Keratinocyte (primary cell): Measurements from ENCODE around the gene CKLF. TPM values are rescaled to one million over a fixed set of nuclear protein-coding genes. Genes with fewer than 3 reads are reported as not detected.

Experiments
- DNase-seq: peaks from one replicate; pipeline ENCODE4 v3.0.0-alpha.2; 2011; ENCODE audit warnings: low read depth, missing footprints, low spot score
- FAIRE-seq: peaks from 2 replicates; lab custom pipeline; 2011; peaks lifted over from hg19 to GRCh38; lab: Jason Lieb, UNC
- H2AFZ ChIP-seq: 2 replicates; pipeline ENCODE4 v1.6.0; 2012; ENCODE audit warnings: low read length, control low read depth, inconsistent platforms; ENCODE audit not compliant: control insufficient read depth
- H3K27ac ChIP-seq: 2 replicates; pipeline ENCODE4 v1.5.1; 2011; ENCODE audit warnings: low read length; ENCODE audit not compliant: control insufficient read depth, insufficient read depth
- H3K27me3 ChIP-seq: 3 replicates; pipeline ENCODE4 v1.6.0; 2011; ENCODE audit warnings: low read length; ENCODE audit not compliant: control insufficient read depth, insufficient read depth; ENCODE audit errors: extremely low read depth
- H3K36me3 ChIP-seq, 2 experiments: 2 replicates in 1 of 2; 3 replicates in 1 of 2; pipeline ENCODE4 v1.5.1; 2011; ENCODE audit warnings: low read length in 2 of 2, mild to moderate bottlenecking in 1 of 2; ENCODE audit not compliant: control insufficient read depth in 2 of 2, insufficient read depth in 2 of 2; ENCODE audit errors: extremely low read depth in 1 of 2
- H3K4me1 ChIP-seq: 3 replicates; pipeline ENCODE4 v1.5.1; 2011; ENCODE audit warnings: low read length; ENCODE audit not compliant: control insufficient read depth, insufficient read depth; ENCODE audit errors: extremely low read depth
- H3K4me2 ChIP-seq: 3 replicates; pipeline ENCODE4 v1.6.0; 2011; ENCODE audit warnings: low read depth, low read length; ENCODE audit not compliant: control insufficient read depth, insufficient read depth; ENCODE audit errors: extremely low read depth
- H3K4me3 ChIP-seq, 3 experiments: fragments of 200-600 bp in 1 of 3; sonication (generic) in 1 of 3; 2 replicates in 2 of 3; 3 replicates in 1 of 3; pipeline ENCODE4 v1.5.1; 2011 to 2016; ENCODE audit warnings: low read length in 3 of 3, mild to moderate bottlenecking in 3 of 3, control low read depth in 2 of 3, inconsistent platforms in 1 of 3, low read depth in 1 of 3, mixed read lengths in 1 of 3, mixed run types in 1 of 3, moderate library complexity in 1 of 3; ENCODE audit not compliant: control insufficient read depth in 2 of 3, insufficient read depth in 2 of 3; ENCODE audit errors: extremely low read depth in 1 of 3
- H3K79me2 ChIP-seq: 2 replicates; pipeline ENCODE4 v1.6.0; 2012; ENCODE audit warnings: low read length; ENCODE audit not compliant: control insufficient read depth, insufficient read depth
- H3K9ac ChIP-seq: 3 replicates; pipeline ENCODE4 v1.6.0; 2011; ENCODE audit warnings: low read length; ENCODE audit not compliant: control insufficient read depth, insufficient read depth; ENCODE audit errors: extremely low read depth
- H3K9me1 ChIP-seq: 3 replicates; pipeline ENCODE4 v1.6.0; 2011; ENCODE audit warnings: low read length; ENCODE audit not compliant: control insufficient read depth, insufficient read depth; ENCODE audit errors: extremely low read depth
- H3K9me3 ChIP-seq: 2 replicates; pipeline ENCODE4 v1.5.1; 2012; ENCODE audit warnings: low read depth, low read length; ENCODE audit not compliant: control insufficient read depth
- H4K20me1 ChIP-seq: 3 replicates; pipeline ENCODE4 v1.6.0; 2011; ENCODE audit warnings: low read length; ENCODE audit not compliant: control insufficient read depth, insufficient read depth; ENCODE audit errors: extremely low read depth
- CTCF ChIP-seq, 3 experiments: IDR thresholded peaks in 1 of 3; conservative IDR thresholded peaks in 1 of 3; optimal IDR thresholded peaks in 1 of 3; 2 replicates in 2 of 3; 3 replicates in 1 of 3; pipeline versions ENCODE3 to v1.5.1; 2011; ENCODE audit warnings: low read length in 3 of 3, mild to moderate bottlenecking in 3 of 3, moderate library complexity in 2 of 3, control low read depth in 1 of 3, inconsistent platforms in 1 of 3; ENCODE audit not compliant: insufficient read depth in 2 of 3; ENCODE audit errors: extremely low read depth in 1 of 3
- EZH2 ChIP-seq: IDR thresholded peaks from one replicate; pipeline ENCODE4 v1.6.1; 2012; ENCODE audit warnings: inconsistent platforms, mild to moderate bottlenecking, low read length, moderate library complexity
- dilution Hi-C: fragments of 300-500 bp; cut with MboI; formaldehyde crosslinking; loops from one replicate; pipeline ENCODE4 v1.7.0; 2020; ENCODE audit warnings: low sequenced_read_pairs; ENCODE audit not compliant: extremely low pct_ligation_motif_present
- polyA plus RNA-seq, 5 experiments: library from polyadenylated mRNA; depleted of rRNA in 3 of 5; stranded (reverse) in 3 of 5; stranded (forward) in 1 of 5; unstranded in 1 of 5; fragments of >200 nt; gene quantifications; 1 replicate in 1 of 5; 2 replicates in 3 of 5; 3 replicates in 1 of 5; pipeline versions ENCODE4 v1.2.1 to v1.2.3, GENCODE V29; 2011 to 2012; ENCODE audit warnings: missing spikeins in 2 of 5, low read depth in 1 of 5, low replicate concordance in 1 of 5

The CKLF gene
- polyA plus RNA-seq, 1 donor (not counting 4 experiments of a cell fraction or from before 2014, with no cell fraction given) = 38.0 TPM

GRCh38 chr16:66596986-66597848, 44.8 kb downstream of the CKLF start:
- H3K27me3 ChIP-seq = no peaks in the 10 kb centered on the region
- H4K20me1 ChIP-seq = no peaks in the 10 kb centered on the region
- H3K9me3 ChIP-seq = peaks cover 2% of the 10 kb centered on the region
- no peak overlapping the region for H2AFZ ChIP-seq
- H3K9me1 ChIP-seq = no peaks in the 10 kb centered on the region
- H3K9ac ChIP-seq = no peak overlapping the region
- H3K79me2 ChIP-seq = no peaks in the 10 kb centered on the region
- TF ChIP-seq CTCF (optimal IDR thresholded peaks at IDR 0.05 in 1 of 3, IDR thresholded peaks at IDR 0.05 in 1 of 3, conservative IDR thresholded peaks at IDR 0.05 in 1 of 3; ENCODE audit: extremely low read depth in 1 of 3, insufficient read depth in 2 of 3, low read length in 3 of 3) = no peak
- no peak for TF ChIP-seq EZH2
- FAIRE-seq (no peak), DNase-seq (no peak)
- dilution Hi-C loops = no loop called here
- H3K4me3 ChIP-seq = no peak overlapping the region
- H3K4me2 ChIP-seq = no peak overlapping the region
- no peaks in the 10 kb centered on the region for H3K36me3 ChIP-seq
- no peaks in the 10 kb centered on the region for H3K4me1 ChIP-seq
- no peak overlapping the region for H3K27ac ChIP-seq

DNA sequence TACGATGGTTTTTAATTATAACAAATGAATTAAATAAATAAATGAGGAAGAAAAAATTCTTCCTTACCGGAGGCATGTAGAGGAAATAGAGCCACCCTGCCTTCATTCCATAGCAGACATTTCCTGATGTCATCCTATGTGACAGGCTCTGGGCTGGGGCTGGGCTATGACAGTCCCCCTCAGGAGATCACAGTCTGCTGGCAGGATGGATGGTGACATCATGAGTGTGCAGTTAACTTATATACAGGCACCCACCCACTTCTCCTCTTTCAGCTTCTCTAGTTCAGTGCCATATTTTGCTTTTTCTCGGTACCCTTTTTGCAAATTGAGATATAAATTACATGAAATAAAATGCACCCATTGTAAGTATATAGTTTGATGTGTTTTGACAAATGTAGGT, 45.7 kb downstream of the CKLF start:
- H3K27me3 ChIP-seq = no peaks in the 10 kb centered on the region
- TF ChIP-seq EZH2 (no peak), CTCF (optimal IDR thresholded peaks at IDR 0.05 in 1 of 3, IDR thresholded peaks at IDR 0.05 in 1 of 3, conservative IDR thresholded peaks at IDR 0.05 in 1 of 3; ENCODE audit: extremely low read depth in 1 of 3, insufficient read depth in 2 of 3, low read length in 3 of 3) (no peak)
- H3K36me3 ChIP-seq = no peaks in the 10 kb centered on the region
- no peaks in the 10 kb centered on the region for H3K9me1 ChIP-seq
- no peak overlapping the region for H3K4me3 ChIP-seq
- H3K9ac ChIP-seq = no peak overlapping the region
- H3K4me2 ChIP-seq = no peak overlapping the region
- H2AFZ ChIP-seq = no peak overlapping the region
- H3K4me1 ChIP-seq = no peaks in the 10 kb centered on the region
- no peaks in the 10 kb centered on the region for H3K79me2 ChIP-seq
- FAIRE-seq (no peak), DNase-seq (no peak)
- dilution Hi-C loops = no loop called here
- H4K20me1 ChIP-seq = no peaks in the 10 kb centered on the region
- peaks cover 2% of the 10 kb centered on the region for H3K9me3 ChIP-seq
- no peak overlapping the region for H3K27ac ChIP-seq
